Stimulated activated memory B cell treated with anti-CD40 and anti-IgM and Interleukin-4, amounts not matched to agents 10 μg/mL and 1 μg/mL and 100 μg/mL, for 72 hours (primary cell): ENCODE measurements around the gene COG2.
"Not testable (repeated sequence)": the region's sequence is repeated elsewhere in the genome, so short reads cannot be mapped to it uniquely, and the experiment has no call there.

Experiments used
- ATAC-seq: fragments of 150-1000 bp; cut with Tn5 transposase; 2 replicates; pipeline ENCODE4 v1.10.0; 2021
- H3K27ac Mint-ChIP-seq: one replicate; pipeline ENCODE4 v1.8.0; 2022; ENCODE audit warnings: mild to moderate bottlenecking, mixed read lengths
- H3K27me3 Mint-ChIP-seq: one replicate; pipeline ENCODE4 v1.8.0; 2022; ENCODE audit warnings: mixed read lengths
- H3K36me3 Mint-ChIP-seq: one replicate; pipeline ENCODE4 v1.8.0; 2022; ENCODE audit warnings: mixed read lengths
- H3K4me1 Mint-ChIP-seq: one replicate; pipeline ENCODE4 v1.8.0; 2022; ENCODE audit warnings: mixed read lengths
- H3K4me3 Mint-ChIP-seq: one replicate; pipeline ENCODE4 v1.8.0; 2022; ENCODE audit warnings: mild to moderate bottlenecking, moderate library complexity, mixed read lengths
- H3K9me3 Mint-ChIP-seq: one replicate; pipeline ENCODE4 v1.8.0; 2022; ENCODE audit warnings: mixed read lengths

The COG2 gene

DNA sequence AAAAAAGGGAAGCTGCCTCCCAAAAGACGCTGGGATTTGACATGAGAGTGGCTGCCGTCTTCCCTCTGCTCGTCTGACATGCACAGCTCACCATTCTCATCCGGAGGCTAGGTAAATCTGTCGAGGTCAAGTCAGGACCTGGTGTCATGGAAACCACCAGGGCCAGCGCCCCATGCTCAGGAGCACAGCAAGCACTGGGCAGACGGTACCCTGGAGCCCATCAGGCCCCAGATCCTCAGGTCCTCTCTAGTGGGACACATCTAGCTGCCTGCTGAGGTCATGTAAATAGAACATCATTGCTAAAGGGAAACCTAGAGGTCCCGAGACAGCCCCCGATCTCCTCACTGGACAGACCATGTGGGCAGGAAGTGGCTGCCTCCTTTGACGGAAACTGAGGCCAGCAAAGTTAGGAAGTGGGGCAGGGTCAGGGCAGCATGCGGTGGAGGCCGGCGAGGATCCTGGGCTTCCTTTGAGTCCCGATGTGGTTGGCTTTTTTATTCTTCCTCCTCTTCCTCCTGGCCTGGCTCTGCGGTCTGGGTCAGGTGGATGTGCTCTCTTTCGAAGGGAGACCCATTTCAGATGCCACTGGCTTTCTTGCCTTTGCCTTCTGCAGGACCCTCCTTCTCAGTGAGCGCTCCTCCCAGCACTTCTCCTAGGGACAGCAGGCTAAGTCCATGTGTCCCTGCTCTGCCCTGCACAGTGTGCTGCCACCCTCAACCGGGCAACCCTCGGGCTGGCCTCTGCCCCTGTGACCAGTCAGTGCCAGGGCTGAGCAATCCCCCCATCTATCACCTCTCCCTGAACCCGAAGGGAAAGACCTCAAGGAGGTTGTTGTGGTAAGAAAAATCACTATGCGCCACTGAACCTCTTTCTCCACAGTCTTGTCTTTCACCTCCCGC lies 65.7 kb downstream of the COG2 start:
- Mint-ChIP-seq H3K27ac (no peak overlapping the region), H3K9me3 (peaks cover 2% of the 10 kb centered on the region), H3K4me3 (no peak overlapping the region), H3K36me3 (no peaks in the 10 kb centered on the region), H3K4me1 (no peaks in the 10 kb centered on the region), H3K27me3 (peaks cover 25% of the 10 kb centered on the region)
- peak; percentile 28 for ATAC-seq

DNA sequence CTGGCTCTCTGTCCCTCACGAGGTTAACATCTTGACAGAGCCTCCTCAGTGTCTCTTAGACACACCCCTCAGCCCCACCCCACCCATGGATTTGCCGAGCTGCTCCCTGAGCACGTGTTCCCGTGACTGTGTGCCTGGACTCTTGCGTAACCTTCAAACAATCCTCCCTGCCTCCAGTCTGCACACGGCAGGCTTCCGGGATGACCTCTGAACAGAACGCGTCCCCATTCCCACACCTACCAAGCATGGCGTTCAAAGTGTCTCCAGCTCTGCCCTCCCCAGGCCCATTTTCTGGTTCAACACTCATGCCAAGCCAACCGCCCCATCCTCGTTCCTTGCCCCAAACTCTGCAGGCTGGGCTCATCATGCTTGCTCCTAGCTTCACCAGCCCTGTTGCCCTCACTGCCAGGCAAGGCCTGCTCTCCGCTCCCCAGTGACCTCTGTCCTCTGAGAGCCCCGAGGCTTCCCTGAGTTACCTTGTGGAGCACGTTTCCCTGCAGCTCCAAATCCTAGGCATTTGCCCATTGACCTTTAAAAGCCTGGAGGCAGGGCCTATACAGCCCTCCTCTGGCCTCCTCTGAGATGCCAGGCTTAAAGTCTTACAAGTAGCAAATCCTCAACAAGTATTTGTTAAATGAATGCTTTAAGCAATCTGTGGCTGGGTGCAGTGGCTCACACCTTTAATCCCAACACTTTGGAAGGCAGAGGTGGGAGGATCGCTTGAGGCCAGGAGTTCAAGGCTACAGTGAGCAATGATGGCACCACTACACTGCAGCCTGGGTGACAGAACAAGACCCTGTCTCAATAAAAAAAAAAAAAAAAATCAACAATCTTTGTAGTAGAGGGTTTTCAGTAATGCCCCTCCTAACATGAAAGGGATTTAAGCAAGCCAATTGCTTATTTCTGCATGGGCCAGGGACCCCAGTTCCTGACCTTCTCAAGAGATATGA lies 66.6 kb downstream of the COG2 start:
- Mint-ChIP-seq H3K9me3 (peaks cover 2% of the 10 kb centered on the region), H3K27me3 (peaks cover 34% of the 10 kb centered on the region), H3K4me3 (no peak overlapping the region), H3K4me1 (no peaks in the 10 kb centered on the region), H3K36me3 (no peaks in the 10 kb centered on the region), H3K27ac (no peak overlapping the region)
- no peak for ATAC-seq

GRCh38 chr1:230709619-230710542 lies 67.6 kb downstream of the COG2 start:
- H3K9me3 Mint-ChIP-seq = peaks cover 1% of the 10 kb centered on the region
- H3K27me3 Mint-ChIP-seq = peaks cover 44% of the 10 kb centered on the region
- H3K27ac Mint-ChIP-seq = no peak overlapping the region

DNA sequence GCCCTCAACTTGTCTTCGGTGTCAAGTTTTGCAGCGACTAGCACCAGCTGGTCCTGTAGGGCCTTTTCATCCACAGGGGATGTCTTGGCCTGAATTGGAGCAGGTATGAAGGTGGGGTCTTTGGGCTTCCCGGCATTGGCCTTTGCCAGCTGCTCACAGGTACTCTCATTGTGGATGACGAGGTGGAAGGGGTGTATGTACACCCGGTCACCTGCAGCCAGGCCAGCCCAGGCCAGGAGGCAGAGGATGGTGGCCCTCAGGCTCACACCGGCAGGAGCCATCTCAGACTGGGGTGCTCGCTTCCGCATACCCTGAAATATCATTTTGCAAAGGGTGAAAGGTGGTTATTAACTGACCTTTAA lies 68.2 kb downstream of the COG2 start:
- H3K4me3 Mint-ChIP-seq = no peak overlapping the region
- H3K4me1 Mint-ChIP-seq = no peaks in the 10 kb centered on the region
- no peak overlapping the region for H3K27ac Mint-ChIP-seq

More at GRCh38 chr1:230709619-230710542, 67.6 kb downstream of the COG2 start:
- Mint-ChIP-seq H3K4me1 (no peaks in the 10 kb centered on the region), H3K36me3 (no peaks in the 10 kb centered on the region), H3K4me3 (no peak overlapping the region)
- ATAC-seq = no peak

DNA sequence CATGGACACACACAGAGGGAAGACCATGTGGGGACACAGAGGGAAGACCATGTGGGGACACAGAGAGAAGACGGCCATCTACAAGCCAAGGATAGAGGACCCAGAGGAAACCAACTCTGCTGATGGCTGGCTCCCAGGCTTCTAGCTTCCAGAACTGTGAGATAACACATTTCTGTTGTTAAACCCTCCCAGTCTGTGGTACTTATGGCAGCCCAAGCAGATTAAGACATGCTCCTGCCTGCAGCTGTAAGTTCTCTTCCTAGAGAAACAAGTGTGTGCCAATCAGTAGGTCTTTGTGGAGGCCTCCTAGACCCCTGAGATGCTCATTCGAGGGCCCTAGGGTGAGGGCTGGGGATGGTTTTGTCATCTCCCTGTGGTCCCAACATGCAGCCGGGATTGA lies 69.0 kb downstream of the COG2 start:
- H3K36me3 Mint-ChIP-seq = no peaks in the 10 kb centered on the region
- no peaks in the 10 kb centered on the region for H3K4me1 Mint-ChIP-seq
- H3K27me3 Mint-ChIP-seq = peaks cover 44% of the 10 kb centered on the region
- no peak for ATAC-seq
- H3K9me3 Mint-ChIP-seq = no peaks in the 10 kb centered on the region
- H3K4me3 Mint-ChIP-seq = no peak overlapping the region
- H3K27ac Mint-ChIP-seq = no peak overlapping the region

More for the DNA sequence above, 68.2 kb downstream of the COG2 start:
- ATAC-seq = no peak
- H3K36me3 Mint-ChIP-seq = no peaks in the 10 kb centered on the region
- peaks cover 44% of the 10 kb centered on the region for H3K27me3 Mint-ChIP-seq
- no peaks in the 10 kb centered on the region for H3K9me3 Mint-ChIP-seq

- no peaks in the 10 kb centered on the region for H3K36me3 Mint-ChIP-seq
- no peak overlapping the region for H3K4me3 Mint-ChIP-seq
- H3K27ac Mint-ChIP-seq = no peak overlapping the region
- no peaks in the 10 kb centered on the region for H3K4me1 Mint-ChIP-seq
- no peak for ATAC-seq
- H3K9me3 Mint-ChIP-seq = peaks cover 5% of the 10 kb centered on the region
- H3K27me3 Mint-ChIP-seq = peaks cover 42% of the 10 kb centered on the region
These were observed 70.2 kb downstream of the COG2 start for GRCh38 chr1:230712470-230712942.

DNA sequence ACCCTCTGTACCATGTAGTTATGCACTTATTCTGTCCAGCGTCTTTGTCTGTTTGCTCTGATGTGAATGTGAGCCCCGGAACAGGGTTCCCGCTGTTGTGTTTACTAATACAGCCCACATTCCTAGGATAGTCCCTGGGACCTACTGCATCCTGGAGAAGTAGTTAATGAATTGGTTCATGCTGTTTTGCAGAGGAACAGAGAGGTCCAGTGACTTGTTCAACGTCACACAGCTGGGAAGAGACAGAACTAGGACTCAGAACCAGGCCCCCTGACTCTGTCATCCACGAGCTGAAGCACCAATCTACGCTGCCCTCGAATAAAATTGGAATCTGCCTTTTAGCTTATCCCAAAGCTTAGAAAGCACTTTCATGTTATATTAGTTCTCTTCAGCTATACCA lies 70.9 kb downstream of the COG2 start:
- no peaks in the 10 kb centered on the region for H3K36me3 Mint-ChIP-seq
- ATAC-seq = no peak
- H3K4me1 Mint-ChIP-seq = no peaks in the 10 kb centered on the region
- H3K27me3 Mint-ChIP-seq = peaks cover 35% of the 10 kb centered on the region
- H3K4me3 Mint-ChIP-seq = no peak overlapping the region
- H3K9me3 Mint-ChIP-seq = peaks cover 5% of the 10 kb centered on the region
- H3K27ac Mint-ChIP-seq = no peak overlapping the region

GRCh38 chr1:230713547-230713914 lies 71.2 kb downstream of the COG2 start:
- Mint-ChIP-seq H3K27me3 (peaks cover 31% of the 10 kb centered on the region), H3K36me3 (no peaks in the 10 kb centered on the region), H3K4me3 (no peak overlapping the region), H3K4me1 (no peaks in the 10 kb centered on the region), H3K9me3 (peaks cover 5% of the 10 kb centered on the region), H3K27ac (no peak overlapping the region)
- no peak for ATAC-seq

GRCh38 chr1:230713915-230714764 lies 71.9 kb downstream of the COG2 start, which contains the start of gene AGT:
Gene AGT, minus strand, starts transcription at chr1:230714122. Its CDS starts 3,299 bp downstream, at chr1:230710823.
- Mint-ChIP-seq H3K4me1 (no peaks in the 10 kb centered on the region), H3K27ac (no peak within 1 kb of the TSS), H3K27me3 (peaks cover 25% of the 10 kb centered on the region), H3K36me3 (no peaks in the 10 kb centered on the region), H3K4me3 (no peak within 1 kb of the TSS), H3K9me3 (peaks cover 5% of the 10 kb centered on the region)
- no peak for ATAC-seq

GRCh38 chr1:230715510-230715909 lies 73.2 kb downstream of the COG2 start:
- Mint-ChIP-seq H3K4me1 (no peaks in the 10 kb centered on the region), H3K27me3 (peaks cover 23% of the 10 kb centered on the region), H3K9me3 (peaks cover 5% of the 10 kb centered on the region), H3K4me3 (no peak overlapping the region), H3K27ac (no peak overlapping the region), H3K36me3 (no peaks in the 10 kb centered on the region)
- no peak for ATAC-seq

- not testable (repeated sequence) for ATAC-seq, H3K4me3 Mint-ChIP-seq, H3K27ac Mint-ChIP-seq, H3K36me3 Mint-ChIP-seq, H3K9me3 Mint-ChIP-seq, H3K4me1 Mint-ChIP-seq
- peaks cover 23% of the 10 kb centered on the region for H3K27me3 Mint-ChIP-seq
These were observed 74.2 kb downstream of the COG2 start for GRCh38 chr1:230716453-230716852.

GRCh38 chr1:230717251-230717650 lies 75.0 kb downstream of the COG2 start:
- Mint-ChIP-seq H3K36me3 (no peaks in the 10 kb centered on the region), H3K27ac (no peak overlapping the region), H3K4me1 (no peaks in the 10 kb centered on the region), H3K9me3 (peaks cover 5% of the 10 kb centered on the region), H3K4me3 (no peak overlapping the region), H3K27me3 (peaks cover 23% of the 10 kb centered on the region)
- ATAC-seq = no peak

- H3K4me3 Mint-ChIP-seq, H3K4me1 Mint-ChIP-seq, H3K9me3 Mint-ChIP-seq, H3K27ac Mint-ChIP-seq, ATAC-seq, H3K27me3 Mint-ChIP-seq, H3K36me3 Mint-ChIP-seq: not testable (repeated sequence)
These were observed 79.7 kb downstream of the COG2 start for GRCh38 chr1:230721849-230722522.
